Measurements from ENCODE around the gene KRT5.
"Not testable (repeated sequence)": the region's sequence is repeated elsewhere in the genome, so short reads cannot be mapped to it uniquely, and the experiment has no call there.

Gene KRT5

DNA sequence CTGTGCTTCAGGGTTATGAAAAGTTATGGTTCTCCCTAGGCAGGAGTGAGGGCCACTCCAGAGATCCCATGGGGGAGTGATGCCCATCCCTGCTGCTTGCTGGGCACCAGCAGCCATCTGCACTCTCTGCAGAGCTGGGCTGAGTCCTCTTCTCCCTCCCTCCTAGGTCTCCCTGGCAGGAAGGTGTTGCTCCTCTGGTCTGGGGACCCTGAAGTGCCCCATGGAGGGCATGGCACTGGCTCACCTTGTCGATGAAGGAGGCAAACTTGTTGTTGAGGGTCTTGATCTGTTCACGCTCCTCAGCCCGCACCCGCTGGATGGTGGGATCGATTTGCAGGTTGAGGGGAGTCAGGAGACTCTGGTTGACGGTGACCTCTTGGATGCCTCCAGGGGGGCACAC lies 27.8 kb downstream of the KRT5 start:
- FAIRE-seq: not testable (repeated sequence)

DNA sequence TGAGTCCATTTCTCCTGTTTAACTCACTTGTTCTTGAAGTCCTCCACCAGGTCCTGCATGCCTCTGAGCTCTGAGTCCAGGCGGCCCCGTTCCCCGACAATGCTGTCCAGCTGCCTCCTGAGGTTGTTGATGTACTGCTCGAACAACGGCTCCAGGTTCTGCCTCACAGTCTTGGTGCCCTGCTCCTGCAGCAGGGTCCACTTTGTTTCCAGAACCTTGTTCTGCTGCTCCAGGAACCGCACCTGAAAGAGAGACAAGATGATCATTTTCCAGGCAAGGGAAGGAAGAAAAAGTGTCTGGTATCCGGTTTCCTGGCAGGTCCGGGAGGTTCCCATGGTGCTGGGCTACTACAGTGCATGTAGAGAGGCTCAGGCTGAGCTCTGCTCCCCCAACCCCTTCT lies 28.7 kb downstream of the KRT5 start:
- FAIRE-seq: not testable (repeated sequence)

DNA sequence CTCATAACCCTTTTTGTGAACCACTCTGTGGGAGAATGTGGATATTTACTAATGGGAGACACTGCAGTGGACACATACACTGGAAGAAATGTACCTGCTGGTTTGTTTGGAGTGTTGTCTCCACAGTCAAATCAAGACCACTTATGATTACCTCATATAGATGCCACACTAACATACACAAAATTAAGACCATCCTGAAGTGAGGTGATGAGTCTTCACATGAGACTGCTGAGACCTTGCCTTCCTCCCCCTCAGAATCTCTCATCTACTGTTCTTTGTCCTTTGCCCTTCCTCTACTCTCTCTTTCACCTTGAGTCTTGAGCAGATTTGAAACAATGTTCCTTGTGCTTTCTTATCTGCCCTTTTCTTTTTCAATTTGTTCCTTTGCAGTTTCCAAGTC lies 31.5 kb downstream of the KRT5 start:
- no peak for FAIRE-seq

DNA sequence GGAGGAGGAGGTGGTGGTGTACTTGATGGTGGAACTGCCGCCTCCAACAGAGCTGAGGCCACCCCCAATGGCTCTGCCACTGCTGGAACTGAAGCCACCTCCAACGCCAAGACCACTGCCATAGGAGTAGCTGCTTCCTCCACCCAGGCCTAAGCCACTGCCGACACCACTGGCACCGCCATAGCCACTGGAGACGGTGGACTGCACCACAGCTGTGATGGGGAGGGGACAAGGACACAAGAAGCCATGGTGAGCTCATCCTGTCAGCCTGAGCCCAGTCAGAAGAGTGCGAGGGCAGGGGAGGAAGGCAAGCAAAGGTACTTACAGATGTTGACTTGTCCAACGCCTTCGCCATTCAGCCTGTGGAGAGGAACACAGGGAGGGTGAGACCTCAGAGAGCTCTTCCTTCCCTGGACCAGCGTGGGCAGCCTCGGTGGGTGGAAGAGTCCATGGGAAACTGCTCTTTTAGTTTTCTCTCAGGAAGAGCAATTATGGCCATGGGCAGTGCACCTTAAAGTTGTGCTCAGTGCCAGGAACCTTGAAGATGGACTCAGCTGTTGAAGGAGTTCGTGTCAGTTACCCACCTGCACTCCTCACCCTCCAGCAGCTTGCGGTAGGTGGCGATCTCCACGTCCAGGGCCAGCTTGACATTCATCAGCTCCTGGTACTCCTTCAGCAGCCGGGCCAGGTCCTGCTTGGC lies 32.3 kb downstream of the KRT5 start:
- not testable (repeated sequence) for FAIRE-seq

DNA sequence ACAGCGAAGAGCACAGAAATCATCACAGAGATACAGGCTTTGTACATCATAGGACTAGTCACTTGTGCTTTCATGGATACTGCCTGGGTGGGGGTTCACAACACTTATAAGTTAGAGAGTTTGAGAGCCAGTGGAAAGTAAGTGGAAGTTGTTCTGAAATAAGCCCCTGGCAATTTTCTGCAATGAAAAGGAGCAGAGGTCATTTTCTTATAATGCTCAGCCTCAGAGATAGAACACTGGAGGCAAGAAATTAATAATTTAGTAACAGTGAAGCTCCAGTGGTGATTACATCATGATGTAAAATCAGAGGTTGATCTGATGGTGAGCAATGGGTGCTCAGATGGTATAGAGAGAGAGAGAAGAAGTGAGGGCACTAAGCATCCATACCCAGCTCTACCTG lies 33.0 kb downstream of the KRT5 start:
- no peak for FAIRE-seq

DNA sequence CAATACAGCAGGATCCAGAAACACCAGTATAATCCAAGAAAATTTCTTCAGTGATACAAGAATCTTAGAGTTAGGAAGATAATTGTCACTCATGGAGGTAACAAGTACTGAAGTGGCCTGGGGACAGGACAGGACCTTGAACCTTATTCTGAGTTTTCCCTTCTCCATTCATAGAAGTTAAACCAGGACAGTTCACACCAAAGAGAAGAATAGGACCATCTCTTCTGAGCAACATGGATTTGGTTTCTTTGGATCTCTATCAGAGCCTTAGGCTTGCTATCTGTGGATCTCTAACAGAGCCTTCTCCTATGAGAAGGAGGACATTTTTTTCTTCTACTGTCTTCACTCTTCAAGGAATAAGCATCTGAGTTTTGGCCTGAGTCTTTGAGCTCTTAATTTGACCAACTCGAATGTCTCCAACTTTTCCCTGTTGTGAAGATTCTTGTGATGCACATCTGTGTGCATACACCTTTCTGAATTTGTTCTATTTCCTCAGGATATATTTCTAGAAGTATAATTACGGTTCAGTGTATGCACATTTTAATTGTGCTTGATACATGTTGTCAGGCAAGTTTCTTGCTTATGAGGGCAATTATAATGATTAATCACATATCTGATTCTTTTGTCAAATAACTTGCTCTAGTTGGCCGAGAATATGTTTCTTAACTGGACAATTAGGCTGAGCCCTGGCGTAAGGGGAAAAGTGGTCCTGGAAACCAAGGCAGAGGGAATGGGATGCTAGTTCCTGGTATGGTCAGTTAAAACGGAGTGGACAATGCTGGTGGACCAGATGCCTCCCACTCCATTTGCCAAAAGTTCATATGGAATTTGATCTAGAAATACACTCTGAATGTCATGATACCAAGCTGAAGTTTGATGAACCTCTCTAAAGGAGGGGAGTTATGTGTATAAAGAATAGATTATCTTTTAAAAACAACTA lies 33.8 kb downstream of the KRT5 start:
- FAIRE-seq: no peak

DNA sequence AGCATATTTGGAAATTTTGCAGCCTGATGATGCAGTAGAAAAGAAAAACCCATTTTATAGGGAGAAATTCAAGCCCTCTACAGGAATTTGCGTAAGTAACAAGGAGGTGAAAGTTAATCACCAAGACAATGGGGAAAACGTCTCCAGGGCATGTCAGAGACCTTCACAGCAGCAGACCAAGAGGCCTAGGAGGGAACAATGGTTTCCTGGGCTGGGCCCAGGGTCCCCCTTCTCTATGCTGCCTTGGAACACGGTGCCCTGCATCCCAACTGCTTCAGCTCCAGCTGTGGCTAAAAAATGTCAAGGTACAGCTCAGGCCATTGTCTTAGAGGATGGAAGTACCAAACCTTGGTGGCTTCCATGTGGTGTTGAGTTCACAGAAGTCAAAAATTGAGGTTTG lies 40.1 kb downstream of the KRT5 start:
- FAIRE-seq: no peak

DNA sequence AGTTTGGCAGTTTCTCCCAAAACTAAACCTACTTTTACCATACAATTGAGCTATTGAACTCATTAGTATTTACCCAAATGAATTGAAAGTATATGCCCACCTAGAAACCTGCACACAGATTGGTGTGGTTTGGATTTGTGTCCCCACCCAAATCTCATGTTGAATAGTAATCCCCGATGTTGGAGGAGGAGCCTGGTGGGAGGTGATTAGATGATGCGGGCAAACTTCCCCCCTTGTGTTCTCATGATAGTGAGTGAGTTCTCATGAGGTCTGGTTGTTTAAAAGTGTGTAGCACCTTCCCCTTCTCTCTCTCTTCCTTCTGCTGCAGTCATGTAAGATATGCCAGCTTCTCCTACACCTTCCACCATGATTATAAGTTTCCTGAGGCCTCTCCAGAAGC lies 42.5 kb downstream of the KRT5 start:
- FAIRE-seq: no peak

DNA sequence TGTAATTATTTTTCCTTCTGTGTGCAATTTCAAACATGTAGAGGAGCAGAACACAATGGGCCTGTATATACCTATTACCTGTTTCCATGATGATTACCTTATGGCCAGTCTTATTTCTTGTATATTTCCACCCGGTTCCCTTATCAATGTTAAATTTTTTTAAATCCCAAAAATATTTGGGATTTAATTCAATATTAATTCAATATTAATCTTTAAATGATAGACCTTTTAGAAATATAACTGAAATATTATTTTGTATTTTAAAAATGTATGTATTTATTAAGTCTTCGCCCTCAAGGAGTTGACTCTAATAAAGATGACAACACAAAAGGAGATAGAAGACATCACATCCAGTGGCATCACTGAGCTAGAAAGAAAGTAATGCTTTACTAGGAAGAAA lies 46.0 kb downstream of the KRT5 start:
- FAIRE-seq: no peak

DNA sequence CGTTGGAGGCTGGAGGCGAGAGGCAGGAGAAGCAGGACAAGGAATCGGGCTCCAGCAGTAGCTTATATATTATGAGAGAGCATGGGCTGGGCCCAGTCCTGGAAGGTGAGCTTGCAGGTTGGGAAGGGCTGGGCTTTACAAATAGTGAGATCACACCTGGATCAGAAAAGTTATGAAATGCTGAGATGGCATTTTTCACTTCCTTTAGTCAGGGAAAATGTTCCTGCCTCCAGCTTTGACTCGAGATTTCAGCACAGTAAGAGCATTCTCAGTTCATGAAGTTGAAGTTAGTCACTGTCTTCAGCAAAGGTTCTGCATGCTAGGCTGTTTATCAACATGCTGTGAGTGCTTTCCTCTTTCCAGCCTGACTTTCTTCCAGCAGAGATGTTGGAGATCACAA lies 46.4 kb downstream of the KRT5 start, which contains the start of gene KRT6C:
TSS of gene KRT6C (minus strand) at position 38 of the 400 bp plus-strand sequence. CDS start 68 bp downstream, outside the sequence.
- FAIRE-seq: no peak

DNA sequence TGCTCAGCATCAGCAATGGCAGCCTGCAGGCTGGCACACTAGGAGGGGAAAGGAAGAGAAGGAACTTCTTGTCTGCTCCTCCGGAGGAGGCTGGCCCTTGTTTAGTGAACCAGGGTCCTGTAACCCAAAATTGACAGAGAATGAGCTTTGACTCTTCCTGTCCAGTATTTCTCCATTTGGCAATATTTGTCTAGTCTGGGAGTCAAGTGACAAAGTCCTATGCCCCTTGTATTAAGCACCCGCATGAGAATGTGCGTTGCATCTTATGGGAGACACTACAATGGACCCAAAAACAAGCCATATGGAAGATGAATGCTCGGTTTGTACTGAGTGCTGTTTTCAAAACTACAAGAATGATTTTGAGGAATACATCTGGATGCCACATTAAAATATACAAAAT lies 50.3 kb downstream of the KRT5 start:
- no peak for FAIRE-seq

DNA sequence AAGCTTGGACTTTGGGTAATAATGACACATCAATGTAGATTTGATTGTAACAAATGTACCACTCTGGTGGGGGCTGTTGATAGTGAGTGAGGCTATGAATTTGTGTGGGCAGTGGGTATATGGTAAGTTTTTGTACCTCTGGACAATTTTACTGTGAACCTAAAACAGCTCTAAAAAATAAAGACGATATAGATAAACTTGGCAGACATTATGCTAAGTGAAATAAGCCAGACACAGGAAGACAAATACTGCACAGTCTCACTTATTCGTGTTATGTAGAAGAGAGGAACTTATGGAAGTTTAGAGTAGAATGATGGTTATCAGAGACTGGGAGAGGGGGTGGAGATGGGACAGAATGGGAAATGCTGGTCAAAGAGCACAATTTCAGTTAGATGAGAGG lies 55.3 kb downstream of the KRT5 start:
- FAIRE-seq: no peak
